Erythroblast (primary cell): ENCODE measurements around the gene APOE.

Experiments used
- GATA1 ChIP-seq: IDR thresholded peaks from 2 replicates; pipeline ENCODE4 v1.6.1; 2011; ENCODE audit warnings: low read depth, mild to moderate bottlenecking, control low read depth, low read length, moderate library complexity
- POLR2A ChIP-seq: IDR thresholded peaks from 2 replicates; pipeline ENCODE4 v1.6.1; 2011; ENCODE audit warnings: mild to moderate bottlenecking, low read length

DNA sequence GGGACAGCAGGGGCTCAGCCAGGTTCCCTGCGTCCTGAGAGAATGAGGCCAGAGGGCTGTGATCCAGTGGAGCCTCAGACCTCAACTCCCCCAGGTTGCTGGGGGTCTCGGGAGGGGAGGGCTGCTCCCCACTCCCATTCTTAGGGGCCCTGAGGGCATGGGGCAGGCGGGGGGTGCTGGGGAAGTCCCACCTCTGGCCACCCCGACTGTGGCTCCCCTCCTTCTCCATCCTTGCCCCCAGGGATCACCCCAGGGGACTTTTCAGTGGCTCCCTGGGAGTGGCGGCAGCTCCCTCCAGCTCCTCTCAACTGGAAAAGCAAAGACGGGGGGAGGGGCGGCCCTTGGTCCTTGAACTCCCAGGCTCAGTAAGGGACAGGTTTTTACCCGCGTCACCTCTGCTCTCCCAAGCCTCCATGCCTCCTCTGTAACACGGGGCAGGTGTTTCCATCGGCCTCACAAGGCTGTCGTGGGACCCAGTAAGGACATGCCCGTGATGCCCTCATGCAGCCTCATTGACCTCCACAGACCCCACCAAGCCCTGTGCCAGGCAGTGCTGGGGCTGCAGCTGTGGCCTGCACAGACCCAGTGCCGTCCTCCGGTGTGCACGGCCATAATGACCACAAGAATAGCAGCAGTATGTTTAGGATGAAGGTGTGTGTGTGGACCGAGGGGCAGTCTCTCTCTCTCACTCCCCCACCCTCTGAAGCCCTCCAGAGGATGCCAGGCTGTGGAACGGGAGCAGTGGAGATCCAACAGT is 26.1 kb upstream of the APOE start:
- TF ChIP-seq POLR2A (no peak), GATA1 (no peak)
